Fibroblast of gingiva (primary cell): ENCODE results near the gene PHACTR1.
"Not testable (repeated sequence)": the region's sequence is repeated elsewhere in the genome, so short reads cannot be mapped to it uniquely, and the experiment has no call there.

Experiments
- DNase-seq: peaks from one replicate; pipeline ENCODE4 v3.0.0-alpha.2; 2011; ENCODE audit warnings: low read depth

PHACTR1 gene

GRCh38 chr6:13113981-13114593 lies 397.5 kb downstream of the PHACTR1 start:
- no peak for DNase-seq

GRCh38 chr6:13116155-13116554 lies 399.6 kb downstream of the PHACTR1 start:
- no peak for DNase-seq

- DNase-seq, result no peak
These were observed 401.0 kb downstream of the PHACTR1 start for GRCh38 chr6:13117570-13117969.

GRCh38 chr6:13119549-13119948 lies 403.0 kb downstream of the PHACTR1 start:
- DNase-seq, result no peak

- DNase-seq, result no peak
These were observed 404.2 kb downstream of the PHACTR1 start for GRCh38 chr6:13120483-13121482.

- DNase-seq, result no peak
These were observed 407.6 kb downstream of the PHACTR1 start for GRCh38 chr6:13124131-13124530.

GRCh38 chr6:13125841-13126240 lies 409.3 kb downstream of the PHACTR1 start:
- DNase-seq, result no peak

GRCh38 chr6:13131935-13132661 lies 415.5 kb downstream of the PHACTR1 start:
- no peak for DNase-seq

GRCh38 chr6:13133894-13134293 lies 417.3 kb downstream of the PHACTR1 start:
- DNase-seq, result not testable (repeated sequence)

GRCh38 chr6:13135152-13135551 lies 418.6 kb downstream of the PHACTR1 start:
- DNase-seq, result no peak

GRCh38 chr6:13139119-13139518 lies 422.6 kb downstream of the PHACTR1 start:
- no peak for DNase-seq

GRCh38 chr6:13140980-13141379 lies 424.4 kb downstream of the PHACTR1 start:
- no peak for DNase-seq

GRCh38 chr6:13141387-13141786 lies 424.8 kb downstream of the PHACTR1 start:
- DNase-seq, result no peak

- DNase-seq, result no peak
These were observed 426.0 kb downstream of the PHACTR1 start for GRCh38 chr6:13142611-13143010.

GRCh38 chr6:13146442-13146841 lies 429.9 kb downstream of the PHACTR1 start:
- no peak for DNase-seq

GRCh38 chr6:13147376-13147775 lies 430.8 kb downstream of the PHACTR1 start:
- no peak for DNase-seq

GRCh38 chr6:13147782-13148181 lies 431.2 kb downstream of the PHACTR1 start:
- DNase-seq, result no peak

- no peak for DNase-seq
These were observed 436.2 kb downstream of the PHACTR1 start for GRCh38 chr6:13152764-13153163.

GRCh38 chr6:13156381-13156780 lies 439.8 kb downstream of the PHACTR1 start:
- peak; percentile 77 for DNase-seq

- DNase-seq, result no peak
These were observed 440.7 kb downstream of the PHACTR1 start for GRCh38 chr6:13157293-13157692.

- no peak for DNase-seq
These were observed 442.7 kb downstream of the PHACTR1 start for GRCh38 chr6:13159300-13159699.

- DNase-seq, result not testable (repeated sequence)
These were observed 443.3 kb downstream of the PHACTR1 start for GRCh38 chr6:13159822-13160221.
